Keratinocyte (primary cell): ENCODE measurements around the gene KRTAP3-2. TPM values are rescaled to one million over a fixed set of nuclear protein-coding genes. Genes with fewer than 3 reads are reported as not detected.

Experiments used
- DNase-seq: peaks from one replicate; pipeline ENCODE4 v3.0.0-alpha.2; 2011; ENCODE audit warnings: low read depth, missing footprints, low spot score
- FAIRE-seq: peaks from 2 replicates; lab custom pipeline; 2011; peaks lifted over from hg19 to GRCh38; lab: Jason Lieb, UNC
- H2AFZ ChIP-seq: 2 replicates; pipeline ENCODE4 v1.6.0; 2012; ENCODE audit warnings: low read length, control low read depth, inconsistent platforms; ENCODE audit not compliant: control insufficient read depth
- H3K27ac ChIP-seq: 2 replicates; pipeline ENCODE4 v1.5.1; 2011; ENCODE audit warnings: low read length; ENCODE audit not compliant: control insufficient read depth, insufficient read depth
- H3K27me3 ChIP-seq: 3 replicates; pipeline ENCODE4 v1.6.0; 2011; ENCODE audit warnings: low read length; ENCODE audit not compliant: control insufficient read depth, insufficient read depth; ENCODE audit errors: extremely low read depth
- H3K36me3 ChIP-seq, 2 experiments: 2 replicates in 1 of 2; 3 replicates in 1 of 2; pipeline ENCODE4 v1.5.1; 2011; ENCODE audit warnings: low read length in 2 of 2, mild to moderate bottlenecking in 1 of 2; ENCODE audit not compliant: control insufficient read depth in 2 of 2, insufficient read depth in 2 of 2; ENCODE audit errors: extremely low read depth in 1 of 2
- H3K4me1 ChIP-seq: 3 replicates; pipeline ENCODE4 v1.5.1; 2011; ENCODE audit warnings: low read length; ENCODE audit not compliant: control insufficient read depth, insufficient read depth; ENCODE audit errors: extremely low read depth
- H3K4me2 ChIP-seq: 3 replicates; pipeline ENCODE4 v1.6.0; 2011; ENCODE audit warnings: low read depth, low read length; ENCODE audit not compliant: control insufficient read depth, insufficient read depth; ENCODE audit errors: extremely low read depth
- H3K4me3 ChIP-seq, 3 experiments: fragments of 200-600 bp in 1 of 3; sonication (generic) in 1 of 3; 2 replicates in 2 of 3; 3 replicates in 1 of 3; pipeline ENCODE4 v1.5.1; 2011 to 2016; ENCODE audit warnings: low read length in 3 of 3, mild to moderate bottlenecking in 3 of 3, control low read depth in 2 of 3, inconsistent platforms in 1 of 3, low read depth in 1 of 3, mixed read lengths in 1 of 3, mixed run types in 1 of 3, moderate library complexity in 1 of 3; ENCODE audit not compliant: control insufficient read depth in 2 of 3, insufficient read depth in 2 of 3; ENCODE audit errors: extremely low read depth in 1 of 3
- H3K79me2 ChIP-seq: 2 replicates; pipeline ENCODE4 v1.6.0; 2012; ENCODE audit warnings: low read length; ENCODE audit not compliant: control insufficient read depth, insufficient read depth
- H3K9ac ChIP-seq: 3 replicates; pipeline ENCODE4 v1.6.0; 2011; ENCODE audit warnings: low read length; ENCODE audit not compliant: control insufficient read depth, insufficient read depth; ENCODE audit errors: extremely low read depth
- H3K9me1 ChIP-seq: 3 replicates; pipeline ENCODE4 v1.6.0; 2011; ENCODE audit warnings: low read length; ENCODE audit not compliant: control insufficient read depth, insufficient read depth; ENCODE audit errors: extremely low read depth
- H3K9me3 ChIP-seq: 2 replicates; pipeline ENCODE4 v1.5.1; 2012; ENCODE audit warnings: low read depth, low read length; ENCODE audit not compliant: control insufficient read depth
- H4K20me1 ChIP-seq: 3 replicates; pipeline ENCODE4 v1.6.0; 2011; ENCODE audit warnings: low read length; ENCODE audit not compliant: control insufficient read depth, insufficient read depth; ENCODE audit errors: extremely low read depth
- EZH2 ChIP-seq: IDR thresholded peaks from one replicate; pipeline ENCODE4 v1.6.1; 2012; ENCODE audit warnings: inconsistent platforms, mild to moderate bottlenecking, low read length, moderate library complexity
- dilution Hi-C: fragments of 300-500 bp; cut with MboI; formaldehyde crosslinking; loops from one replicate; pipeline ENCODE4 v1.7.0; 2020; ENCODE audit warnings: low sequenced_read_pairs; ENCODE audit not compliant: extremely low pct_ligation_motif_present
- polyA plus RNA-seq, 5 experiments: library from polyadenylated mRNA; depleted of rRNA in 3 of 5; stranded (reverse) in 3 of 5; stranded (forward) in 1 of 5; unstranded in 1 of 5; fragments of >200 nt; gene quantifications; 1 replicate in 1 of 5; 2 replicates in 3 of 5; 3 replicates in 1 of 5; pipeline versions ENCODE4 v1.2.1 to v1.2.3, GENCODE V29; 2011 to 2012; ENCODE audit warnings: missing spikeins in 2 of 5, low read depth in 1 of 5, low replicate concordance in 1 of 5
- TF ChIP-seq, protein P1 (sequence below), 3 experiments: IDR thresholded peaks in 1 of 3; conservative IDR thresholded peaks in 1 of 3; optimal IDR thresholded peaks in 1 of 3; 2 replicates in 2 of 3; 3 replicates in 1 of 3; pipeline versions ENCODE3 to v1.5.1; 2011; ENCODE audit warnings: low read length in 3 of 3, mild to moderate bottlenecking in 3 of 3, moderate library complexity in 2 of 3, control low read depth in 1 of 3, inconsistent platforms in 1 of 3; ENCODE audit not compliant: insufficient read depth in 2 of 3; ENCODE audit errors: extremely low read depth in 1 of 3

Gene KRTAP3-2
- polyA plus RNA-seq, 1 donor (not counting 4 experiments of a cell fraction or from before 2014, with no cell fraction given), result not detected

DNA sequence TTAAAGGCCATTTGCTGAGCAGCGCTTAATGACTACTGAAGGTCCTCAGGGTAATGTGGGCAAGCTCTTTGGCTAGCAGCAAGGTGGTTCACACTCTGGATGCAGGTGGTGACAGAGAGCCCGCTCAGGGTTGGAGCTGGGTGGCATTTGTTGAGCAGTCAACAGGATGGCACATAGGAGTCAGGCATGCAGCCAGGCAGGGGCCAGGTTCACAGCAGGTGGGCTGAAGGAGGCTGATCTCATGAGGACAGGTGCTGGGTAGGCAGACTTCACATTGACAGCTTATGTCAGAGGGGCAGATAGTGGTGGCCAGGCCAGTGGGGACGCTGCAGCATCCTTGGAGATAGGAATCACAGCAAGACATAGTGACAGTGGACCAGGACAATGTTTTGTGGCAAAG is 4.7 kb upstream of the KRTAP3-2 start:
- Histone ChIP-seq H3K9me1 (no peaks in the 10 kb centered on the region), H3K79me2 (no peaks in the 10 kb centered on the region), H4K20me1 (no peaks in the 10 kb centered on the region), H3K36me3 (no peaks in the 10 kb centered on the region), H3K4me2 (no peak overlapping the region), H3K27me3 (no peaks in the 10 kb centered on the region), H2AFZ (no peak overlapping the region), H3K27ac (no peak overlapping the region), H3K4me3 (no peak overlapping the region), H3K9me3 (no peaks in the 10 kb centered on the region), H3K9ac (no peak overlapping the region), H3K4me1 (peaks cover 9% of the 10 kb centered on the region)
- DNase-seq, result no peak
- TF ChIP-seq, protein P1, sequence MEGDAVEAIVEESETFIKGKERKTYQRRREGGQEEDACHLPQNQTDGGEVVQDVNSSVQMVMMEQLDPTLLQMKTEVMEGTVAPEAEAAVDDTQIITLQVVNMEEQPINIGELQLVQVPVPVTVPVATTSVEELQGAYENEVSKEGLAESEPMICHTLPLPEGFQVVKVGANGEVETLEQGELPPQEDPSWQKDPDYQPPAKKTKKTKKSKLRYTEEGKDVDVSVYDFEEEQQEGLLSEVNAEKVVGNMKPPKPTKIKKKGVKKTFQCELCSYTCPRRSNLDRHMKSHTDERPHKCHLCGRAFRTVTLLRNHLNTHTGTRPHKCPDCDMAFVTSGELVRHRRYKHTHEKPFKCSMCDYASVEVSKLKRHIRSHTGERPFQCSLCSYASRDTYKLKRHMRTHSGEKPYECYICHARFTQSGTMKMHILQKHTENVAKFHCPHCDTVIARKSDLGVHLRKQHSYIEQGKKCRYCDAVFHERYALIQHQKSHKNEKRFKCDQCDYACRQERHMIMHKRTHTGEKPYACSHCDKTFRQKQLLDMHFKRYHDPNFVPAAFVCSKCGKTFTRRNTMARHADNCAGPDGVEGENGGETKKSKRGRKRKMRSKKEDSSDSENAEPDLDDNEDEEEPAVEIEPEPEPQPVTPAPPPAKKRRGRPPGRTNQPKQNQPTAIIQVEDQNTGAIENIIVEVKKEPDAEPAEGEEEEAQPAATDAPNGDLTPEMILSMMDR (optimal IDR thresholded peaks at IDR 0.05 in 1 of 3, IDR thresholded peaks at IDR 0.05 in 1 of 3, conservative IDR thresholded peaks at IDR 0.05 in 1 of 3; ENCODE audit: extremely low read depth in 1 of 3, insufficient read depth in 2 of 3, low read length in 3 of 3), result no peak
- TF ChIP-seq EZH2, result no peak
- no peak for FAIRE-seq
- dilution Hi-C loops, result no loop called here

DNA sequence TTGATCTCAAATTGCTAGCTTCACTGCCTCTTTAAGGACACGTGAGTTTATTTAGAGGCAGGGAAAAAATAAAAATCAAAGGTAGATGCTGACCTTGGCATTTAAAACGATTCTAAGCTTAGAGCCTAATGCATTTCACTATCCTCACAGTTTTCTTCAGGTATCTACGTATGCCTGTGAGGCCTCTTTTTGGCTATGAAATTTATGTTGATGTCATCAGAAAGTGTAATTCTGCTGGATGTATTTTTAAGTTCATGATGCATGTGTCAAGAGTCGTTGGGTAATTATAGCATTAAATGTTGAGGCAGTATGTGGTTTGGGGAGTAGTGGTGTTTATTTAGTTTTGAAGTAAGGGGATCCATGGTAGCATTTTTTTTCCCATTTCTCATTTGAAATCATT is 4.2 kb upstream of the KRTAP3-2 start:
- dilution Hi-C loops, result no loop called here
- Histone ChIP-seq H3K27ac (no peak overlapping the region), H3K4me1 (peaks cover 9% of the 10 kb centered on the region), H3K27me3 (no peaks in the 10 kb centered on the region), H3K9me1 (no peaks in the 10 kb centered on the region), H3K4me3 (no peak overlapping the region), H2AFZ (no peak overlapping the region), H4K20me1 (no peaks in the 10 kb centered on the region), H3K36me3 (no peaks in the 10 kb centered on the region), H3K9ac (no peak overlapping the region), H3K79me2 (no peaks in the 10 kb centered on the region), H3K9me3 (no peaks in the 10 kb centered on the region), H3K4me2 (no peak overlapping the region)
- FAIRE-seq (no peak), DNase-seq (no peak)
- TF ChIP-seq, protein P1 (optimal IDR thresholded peaks at IDR 0.05 in 1 of 3, IDR thresholded peaks at IDR 0.05 in 1 of 3, conservative IDR thresholded peaks at IDR 0.05 in 1 of 3; ENCODE audit: extremely low read depth in 1 of 3, insufficient read depth in 2 of 3, low read length in 3 of 3), result no peak
- no peak for TF ChIP-seq EZH2
